ENCODE data around the gene CAMK1D. TPM values are rescaled to one million over a fixed set of nuclear protein-coding genes. Genes with fewer than 3 reads are reported as not detected.

Gene CAMK1D
- total RNA-seq, 4 donors from 2014 or later, result 29.7 to 36.7 (median 33.3) TPM

- no peak for DNase-seq (ENCODE audit: low spot score in 2 of 2)
- intact Hi-C loops (cut with DNase I; ENCODE audit: low total_unique reads), result no loop called here
- no peak for TF ChIP-seq POLR2A (IDR thresholded peaks at IDR 0.05)
- TF ChIP-seq, protein P1, sequence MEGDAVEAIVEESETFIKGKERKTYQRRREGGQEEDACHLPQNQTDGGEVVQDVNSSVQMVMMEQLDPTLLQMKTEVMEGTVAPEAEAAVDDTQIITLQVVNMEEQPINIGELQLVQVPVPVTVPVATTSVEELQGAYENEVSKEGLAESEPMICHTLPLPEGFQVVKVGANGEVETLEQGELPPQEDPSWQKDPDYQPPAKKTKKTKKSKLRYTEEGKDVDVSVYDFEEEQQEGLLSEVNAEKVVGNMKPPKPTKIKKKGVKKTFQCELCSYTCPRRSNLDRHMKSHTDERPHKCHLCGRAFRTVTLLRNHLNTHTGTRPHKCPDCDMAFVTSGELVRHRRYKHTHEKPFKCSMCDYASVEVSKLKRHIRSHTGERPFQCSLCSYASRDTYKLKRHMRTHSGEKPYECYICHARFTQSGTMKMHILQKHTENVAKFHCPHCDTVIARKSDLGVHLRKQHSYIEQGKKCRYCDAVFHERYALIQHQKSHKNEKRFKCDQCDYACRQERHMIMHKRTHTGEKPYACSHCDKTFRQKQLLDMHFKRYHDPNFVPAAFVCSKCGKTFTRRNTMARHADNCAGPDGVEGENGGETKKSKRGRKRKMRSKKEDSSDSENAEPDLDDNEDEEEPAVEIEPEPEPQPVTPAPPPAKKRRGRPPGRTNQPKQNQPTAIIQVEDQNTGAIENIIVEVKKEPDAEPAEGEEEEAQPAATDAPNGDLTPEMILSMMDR (IDR thresholded peaks at IDR 0.05), result no peak
- 91% methylated on average over 1 of the region's 1 CpG for WGBS, 2 donors
- H3K4me3 ChIP-seq (ENCODE audit: low read depth, poor library complexity, severe bottlenecking), result no peak overlapping the region
These were observed 30.3 kb upstream of the CAMK1D start for GRCh38 chr10:12319076-12319475.

GRCh38 chr10:12320892-12321291 is 28.5 kb upstream of the CAMK1D start:
- intact Hi-C loops (cut with DNase I; ENCODE audit: low total_unique reads), result no loop called here
- no peak for DNase-seq (ENCODE audit: low spot score in 2 of 2)
- H3K4me3 ChIP-seq (ENCODE audit: low read depth, poor library complexity, severe bottlenecking), result no peak overlapping the region
- WGBS, 2 donors, result 89 to 98% methylated on average over 4 of the region's 4 CpGs
- TF ChIP-seq POLR2A (IDR thresholded peaks at IDR 0.05), result no peak
- TF ChIP-seq, protein P1 (IDR thresholded peaks at IDR 0.05), result no peak

DNA sequence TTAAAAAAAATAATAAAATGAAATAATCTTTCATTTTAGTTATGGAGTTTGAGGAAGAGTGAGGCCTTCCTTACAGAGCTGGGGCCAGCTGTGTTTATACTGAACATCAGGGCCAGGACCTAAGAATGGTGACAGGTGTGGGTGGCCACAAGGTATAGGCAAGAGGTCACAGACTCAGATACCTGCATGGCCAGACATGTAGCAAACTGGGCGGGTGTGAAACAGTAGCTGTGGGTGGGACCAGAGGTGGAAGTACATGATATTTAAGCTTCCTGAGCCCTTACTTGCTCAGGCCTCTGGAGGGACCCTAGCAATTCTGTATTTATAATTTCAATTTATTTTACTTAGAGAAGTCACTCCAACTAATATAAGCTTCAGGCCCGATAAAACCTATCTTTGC is 27.7 kb upstream of the CAMK1D start:
- TF ChIP-seq, protein P1 (IDR thresholded peaks at IDR 0.05), result no peak
- TF ChIP-seq POLR2A (IDR thresholded peaks at IDR 0.05), result no peak
- WGBS, 2 donors, result 60 to 64% methylated on average over 2 of the region's 2 CpGs
- intact Hi-C loops (cut with DNase I; ENCODE audit: low total_unique reads), result no loop called here
- H3K4me3 ChIP-seq (ENCODE audit: low read depth, poor library complexity, severe bottlenecking), result no peak overlapping the region
- no peak for DNase-seq (ENCODE audit: low spot score in 2 of 2)

- intact Hi-C loops (cut with DNase I; ENCODE audit: low total_unique reads), result no loop called here
- TF ChIP-seq, protein P1 (IDR thresholded peaks at IDR 0.05), result no peak
- TF ChIP-seq POLR2A (IDR thresholded peaks at IDR 0.05), result no peak
- WGBS, 2 donors, result 50 to 51% methylated on average over 9 of the region's 9 CpGs
- no peak overlapping the region for H3K4me3 ChIP-seq (ENCODE audit: low read depth, poor library complexity, severe bottlenecking)
- DNase-seq (ENCODE audit: low spot score in 2 of 2), result no peak
These were observed 26.7 kb upstream of the CAMK1D start for GRCh38 chr10:12322583-12323131.

DNA sequence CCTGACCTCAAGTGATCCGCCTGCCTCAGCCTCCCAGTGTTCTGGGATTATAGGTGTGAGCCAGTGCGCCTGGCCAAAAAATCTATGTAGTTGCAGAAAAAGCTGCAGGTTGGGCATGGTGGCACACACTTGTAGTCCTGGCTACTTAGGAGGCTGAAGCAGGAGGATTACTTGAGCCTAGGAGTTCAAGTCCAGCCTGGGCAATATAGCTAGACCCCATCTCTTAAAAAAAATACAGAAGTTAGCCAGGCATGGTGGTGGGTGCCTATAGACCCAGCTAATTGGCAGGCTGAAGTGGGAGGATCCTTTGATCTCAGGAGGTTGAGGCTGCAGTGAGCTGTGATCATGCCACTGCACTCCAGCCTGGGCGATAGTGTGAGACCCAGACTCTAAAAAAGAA is 24.8 kb upstream of the CAMK1D start:
- intact Hi-C loops (cut with DNase I; ENCODE audit: low total_unique reads), result no loop called here
- 93 to 97% methylated on average over 3 of the region's 3 CpGs for WGBS, 2 donors
- TF ChIP-seq, protein P1 (IDR thresholded peaks at IDR 0.05), result no peak
- no peak for TF ChIP-seq POLR2A (IDR thresholded peaks at IDR 0.05)

DNA sequence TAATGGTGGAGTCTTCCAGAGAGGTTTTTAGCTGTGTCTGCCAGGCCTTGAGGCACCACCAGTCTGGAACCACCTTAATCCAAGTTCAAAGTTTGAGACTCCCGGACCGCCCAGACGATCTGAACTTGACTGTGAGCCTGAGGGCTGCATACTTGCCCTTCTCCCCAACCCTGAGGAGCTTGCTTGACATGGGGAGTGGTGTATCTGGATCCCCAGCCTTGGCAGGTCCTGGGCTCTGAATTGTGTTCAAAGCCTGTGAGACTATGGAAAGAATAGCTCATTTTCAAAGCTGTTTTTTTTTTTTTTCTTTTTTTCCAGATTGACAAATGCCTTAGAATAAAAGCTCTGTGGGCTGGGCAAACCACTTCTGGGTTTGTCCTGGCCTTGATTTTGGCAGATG is 22.3 kb upstream of the CAMK1D start:
- no peak overlapping the region for H3K4me3 ChIP-seq (ENCODE audit: low read depth, poor library complexity, severe bottlenecking)
- WGBS, 2 donors, result 32 to 74% methylated on average over 3 of the region's 3 CpGs
- intact Hi-C loops (cut with DNase I; ENCODE audit: low total_unique reads), result no loop called here
- DNase-seq (ENCODE audit: low spot score in 2 of 2), result no peak
- TF ChIP-seq, protein P1 (IDR thresholded peaks at IDR 0.05), result no peak
- TF ChIP-seq POLR2A (IDR thresholded peaks at IDR 0.05), result no peak

More for the DNA sequence above, 24.8 kb upstream of the CAMK1D start:
- no peak overlapping the region for H3K4me3 ChIP-seq (ENCODE audit: low read depth, poor library complexity, severe bottlenecking)
- DNase-seq (ENCODE audit: low spot score in 2 of 2), result no peak
